Measurements from ENCODE around the gene SKAP1.

DNA sequence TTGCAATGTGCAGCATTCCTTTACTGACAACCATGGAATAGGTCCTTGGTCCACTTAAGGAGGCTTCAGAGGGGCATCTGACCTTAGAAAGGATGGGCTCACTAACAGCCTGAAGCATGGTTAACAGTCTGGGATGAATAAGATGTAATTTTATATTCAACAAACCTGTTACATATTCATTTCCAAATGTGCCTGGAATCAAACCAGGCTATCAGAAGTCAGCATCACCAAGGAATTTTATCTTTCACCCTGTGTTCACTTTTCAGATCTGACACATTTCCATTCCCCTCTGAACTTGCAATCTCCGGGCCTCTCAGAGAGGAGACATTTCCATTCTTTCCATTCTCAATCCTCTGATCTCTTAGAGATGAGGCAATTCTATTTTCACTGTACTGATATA, 260.1 kb downstream of the SKAP1 start:
- TF ChIP-seq, protein P1, sequence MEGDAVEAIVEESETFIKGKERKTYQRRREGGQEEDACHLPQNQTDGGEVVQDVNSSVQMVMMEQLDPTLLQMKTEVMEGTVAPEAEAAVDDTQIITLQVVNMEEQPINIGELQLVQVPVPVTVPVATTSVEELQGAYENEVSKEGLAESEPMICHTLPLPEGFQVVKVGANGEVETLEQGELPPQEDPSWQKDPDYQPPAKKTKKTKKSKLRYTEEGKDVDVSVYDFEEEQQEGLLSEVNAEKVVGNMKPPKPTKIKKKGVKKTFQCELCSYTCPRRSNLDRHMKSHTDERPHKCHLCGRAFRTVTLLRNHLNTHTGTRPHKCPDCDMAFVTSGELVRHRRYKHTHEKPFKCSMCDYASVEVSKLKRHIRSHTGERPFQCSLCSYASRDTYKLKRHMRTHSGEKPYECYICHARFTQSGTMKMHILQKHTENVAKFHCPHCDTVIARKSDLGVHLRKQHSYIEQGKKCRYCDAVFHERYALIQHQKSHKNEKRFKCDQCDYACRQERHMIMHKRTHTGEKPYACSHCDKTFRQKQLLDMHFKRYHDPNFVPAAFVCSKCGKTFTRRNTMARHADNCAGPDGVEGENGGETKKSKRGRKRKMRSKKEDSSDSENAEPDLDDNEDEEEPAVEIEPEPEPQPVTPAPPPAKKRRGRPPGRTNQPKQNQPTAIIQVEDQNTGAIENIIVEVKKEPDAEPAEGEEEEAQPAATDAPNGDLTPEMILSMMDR (IDR thresholded peaks at IDR 0.05): no peak
- TF ChIP-seq EZH2phosphoT487 (IDR thresholded peaks at IDR 0.05): no peak
- no peak for TF ChIP-seq EZH2 (IDR thresholded peaks at IDR 0.05)
